ENCODE measurements around the gene DMXL1.

DNA sequence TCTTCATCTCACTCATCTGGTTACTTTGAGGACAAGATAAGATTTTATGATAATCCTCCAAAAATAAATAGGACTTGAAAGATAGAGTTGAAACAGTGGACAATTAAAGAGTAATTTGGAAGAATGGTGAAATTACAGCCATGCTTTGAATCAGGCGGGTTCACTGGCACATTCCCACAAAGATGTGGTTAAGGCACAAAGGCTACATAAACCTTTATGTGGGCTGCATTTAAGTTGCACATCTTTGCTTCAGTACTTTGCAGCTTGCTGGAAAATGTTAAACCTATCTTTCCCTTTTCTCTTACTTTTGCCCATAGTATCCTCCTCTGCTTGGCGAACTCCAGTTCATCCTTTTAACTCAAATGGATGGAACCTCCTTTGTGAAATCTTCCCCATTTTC, 192.8 kb downstream of the DMXL1 start:
- TF ChIP-seq, protein P1, sequence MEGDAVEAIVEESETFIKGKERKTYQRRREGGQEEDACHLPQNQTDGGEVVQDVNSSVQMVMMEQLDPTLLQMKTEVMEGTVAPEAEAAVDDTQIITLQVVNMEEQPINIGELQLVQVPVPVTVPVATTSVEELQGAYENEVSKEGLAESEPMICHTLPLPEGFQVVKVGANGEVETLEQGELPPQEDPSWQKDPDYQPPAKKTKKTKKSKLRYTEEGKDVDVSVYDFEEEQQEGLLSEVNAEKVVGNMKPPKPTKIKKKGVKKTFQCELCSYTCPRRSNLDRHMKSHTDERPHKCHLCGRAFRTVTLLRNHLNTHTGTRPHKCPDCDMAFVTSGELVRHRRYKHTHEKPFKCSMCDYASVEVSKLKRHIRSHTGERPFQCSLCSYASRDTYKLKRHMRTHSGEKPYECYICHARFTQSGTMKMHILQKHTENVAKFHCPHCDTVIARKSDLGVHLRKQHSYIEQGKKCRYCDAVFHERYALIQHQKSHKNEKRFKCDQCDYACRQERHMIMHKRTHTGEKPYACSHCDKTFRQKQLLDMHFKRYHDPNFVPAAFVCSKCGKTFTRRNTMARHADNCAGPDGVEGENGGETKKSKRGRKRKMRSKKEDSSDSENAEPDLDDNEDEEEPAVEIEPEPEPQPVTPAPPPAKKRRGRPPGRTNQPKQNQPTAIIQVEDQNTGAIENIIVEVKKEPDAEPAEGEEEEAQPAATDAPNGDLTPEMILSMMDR (conservative IDR thresholded peaks at IDR 0.05; ENCODE audit: low read depth, low read length), result no peak
- TF ChIP-seq EZH2 (IDR thresholded peaks at IDR 0.05; ENCODE audit: low read length, unreplicated experiment), result no peak
